Endothelial cell of umbilical vein (primary cell): ENCODE results near the gene ARFGEF3. TPM values are rescaled to one million over a fixed set of nuclear protein-coding genes. Genes with fewer than 3 reads are reported as not detected.

ENCODE experiments used
- BruUV-seq: library from RNA; stranded (reverse); fragments of 400-500 nt; replicated peaks from 2 replicates; lab custom pipeline; 2021; lab: Mats Ljungman, UMichigan
- CTCF ChIA-PET: fragments of 300-600, 350-600 bp; sonication (Branson Sonifier 250); formaldehyde crosslinking; loops from one replicate; lab custom pipeline; 2021; ENCODE audit warnings: antibody characterized with exemption, inconsistent platforms; lab: Charles Lee
- POLR2A ChIA-PET: fragments of 300-600, 350-600 bp; sonication (Branson Sonifier 250); formaldehyde crosslinking; loops from one replicate; lab custom pipeline; 2021; ENCODE audit warnings: antibody characterized with exemption, inconsistent platforms; lab: Charles Lee
- DNase-seq: peaks from one replicate; pipeline ENCODE4 v3.0.0-alpha.2; 2011; ENCODE audit warnings: low read depth, low spot score
- FAIRE-seq: peaks from 2 replicates; lab custom pipeline; 2011; peaks lifted over from hg19 to GRCh38; lab: Jason Lieb, UNC
- H2AFZ ChIP-seq: 2 replicates; pipeline ENCODE4 v1.6.0; 2012; ENCODE audit warnings: low read depth, low read length, control low read depth, inconsistent platforms
- H3K27ac ChIP-seq: 2 replicates; pipeline ENCODE4 v1.5.1; 2011; ENCODE audit warnings: low read depth, mild to moderate bottlenecking, control low read depth, low read length, moderate library complexity; ENCODE audit not compliant: insufficient read depth
- H3K27me3 ChIP-seq, 2 experiments: 2 replicates each; pipeline versions ENCODE4 v1.6.0 to v1.6.1; 2011; ENCODE audit warnings: low read length in 2 of 2, mixed read lengths in 1 of 2; ENCODE audit not compliant: control insufficient read depth in 2 of 2, insufficient read depth in 2 of 2
- H3K36me3 ChIP-seq, 2 experiments: 2 replicates in 1 of 2; 3 replicates in 1 of 2; pipeline ENCODE4 v1.5.1; 2011; ENCODE audit warnings: low read length in 2 of 2, mild to moderate bottlenecking in 1 of 2, moderate library complexity in 1 of 2; ENCODE audit not compliant: control insufficient read depth in 2 of 2, insufficient read depth in 2 of 2; ENCODE audit errors: extremely low read depth in 1 of 2
- H3K4me1 ChIP-seq: 3 replicates; pipeline ENCODE4 v1.5.1; 2011; ENCODE audit warnings: mild to moderate bottlenecking, low read length; ENCODE audit not compliant: control insufficient read depth, insufficient read depth; ENCODE audit errors: extremely low read depth
- H3K4me2 ChIP-seq: 2 replicates; pipeline ENCODE4 v1.6.1; 2011; ENCODE audit warnings: low read length, control low read depth, mixed read lengths; ENCODE audit not compliant: insufficient read depth
- H3K4me3 ChIP-seq, 3 experiments: fragments of 200-600 bp in 1 of 3; sonication (generic), shearing (Covaris generic) in 1 of 3; replicated peaks in 1 of 3; 2 replicates each; pipeline ENCODE4 v1.5.1; 2011 to 2016; ENCODE audit warnings: control low read depth in 3 of 3, low read length in 3 of 3, mild to moderate bottlenecking in 2 of 3, inconsistent platforms in 1 of 3, low read depth in 1 of 3, moderate library complexity in 1 of 3; ENCODE audit not compliant: insufficient read depth in 1 of 3
- H3K79me2 ChIP-seq: 2 replicates; pipeline ENCODE4 v1.6.0; 2012; ENCODE audit warnings: low read length, inconsistent platforms; ENCODE audit not compliant: control insufficient read depth, insufficient read depth
- H3K9ac ChIP-seq: replicated peaks from 2 replicates; pipeline ENCODE3; 2011; ENCODE audit warnings: low read length, control low read depth; ENCODE audit not compliant: insufficient read depth; ENCODE audit errors: extremely low read depth
- H3K9me1 ChIP-seq: replicated peaks from 3 replicates; pipeline ENCODE4 v1.6.0; 2011; ENCODE audit warnings: mild to moderate bottlenecking, low read length; ENCODE audit not compliant: control insufficient read depth, insufficient read depth; ENCODE audit errors: extremely low read depth
- H3K9me3 ChIP-seq: replicated peaks from 2 replicates; pipeline ENCODE4 v1.5.1; 2012; ENCODE audit warnings: low read length, inconsistent platforms; ENCODE audit not compliant: control insufficient read depth, insufficient read depth
- H4K20me1 ChIP-seq: replicated peaks from 2 replicates; pipeline ENCODE3; 2011; ENCODE audit warnings: mild to moderate bottlenecking, low read length; ENCODE audit not compliant: control insufficient read depth, insufficient read depth; ENCODE audit errors: extremely low read depth
- EZH2 ChIP-seq: IDR thresholded peaks from 2 replicates; pipeline ENCODE4 v1.6.1; 2012; ENCODE audit warnings: borderline replicate concordance, low read depth, mild to moderate bottlenecking, moderate library complexity, low read length, inconsistent platforms; ENCODE audit not compliant: severe bottlenecking
- FOS ChIP-seq: IDR thresholded peaks from 2 replicates; pipeline ENCODE4 v1.6.1; 2011; ENCODE audit warnings: mild to moderate bottlenecking, low read length, moderate library complexity, borderline replicate concordance; ENCODE audit not compliant: insufficient read depth
- GATA2 ChIP-seq: IDR thresholded peaks from 2 replicates; pipeline ENCODE4 v1.7.0; 2011; ENCODE audit warnings: low read depth, mild to moderate bottlenecking, moderate library complexity, mixed read lengths, low read length; ENCODE audit not compliant: insufficient read length, insufficient read depth
- JUN ChIP-seq: IDR thresholded peaks from 2 replicates; pipeline ENCODE4 v1.6.1; 2011; ENCODE audit warnings: borderline replicate concordance, low read depth; ENCODE audit not compliant: insufficient read length, insufficient read depth
- MYC ChIP-seq: IDR thresholded peaks from one replicate; pipeline ENCODE4 v1.6.1; 2011; ENCODE audit warnings: mild to moderate bottlenecking, low read depth, low read length
- POLR2A ChIP-seq: IDR thresholded peaks from 2 replicates; pipeline ENCODE4 v1.6.1; 2012; ENCODE audit warnings: low read depth, mild to moderate bottlenecking, control low read depth, low read length
- dilution Hi-C: fragments of 300-500 bp; cut with MboI; formaldehyde crosslinking; loops from one replicate; pipeline ENCODE4 v1.15.0; 2019; ENCODE audit warnings: low sequenced_read_pairs; ENCODE audit not compliant: extremely low pct_ligation_motif_present
- intact Hi-C: fragments of 100-400 bp; cut with micrococcal nuclease; formaldehyde crosslinking; loops from one replicate; pipeline ENCODE4 v1.10.0; 2022
- polyA plus RNA-seq, 4 experiments: library from polyadenylated mRNA; depleted of rRNA in 3 of 4; stranded (reverse) in 3 of 4; unstranded in 1 of 4; fragments of >200 nt; gene quantifications; 2 replicates each; pipeline versions ENCODE4 v1.2.1 to v1.2.3, GENCODE V29; 2011 to 2012; ENCODE audit warnings: missing spikeins in 1 of 4
- total RNA-seq: library from RNA; stranded (reverse); gene quantifications from 2 replicates; pipeline ENCODE4 v1.2.3, GENCODE V29; 2021
- TF ChIP-seq, protein P1 (sequence below), 2 donors: IDR thresholded peaks; 1 replicate in 1 of 2; 2 replicates in 1 of 2; pipeline ENCODE4 v1.5.1; 2011; ENCODE audit warnings: low read length in 2 of 2, mild to moderate bottlenecking in 2 of 2, moderate library complexity in 2 of 2, control low read depth in 1 of 2, inconsistent platforms in 1 of 2, low read depth in 1 of 2; ENCODE audit not compliant: insufficient read depth in 1 of 2; ENCODE audit errors: extremely low read depth in 1 of 2
- TF ChIP-seq, protein P2 (sequence below): IDR thresholded peaks from 2 replicates; pipeline ENCODE4 v1.6.1; 2011; ENCODE audit not compliant: insufficient read depth, insufficient read length

ARFGEF3 gene
- total and polyA plus RNA-seq, 2 donors (not counting 3 experiments of a cell fraction or from before 2014, with no cell fraction given) = 1.3 to 7.3 TPM

DNA sequence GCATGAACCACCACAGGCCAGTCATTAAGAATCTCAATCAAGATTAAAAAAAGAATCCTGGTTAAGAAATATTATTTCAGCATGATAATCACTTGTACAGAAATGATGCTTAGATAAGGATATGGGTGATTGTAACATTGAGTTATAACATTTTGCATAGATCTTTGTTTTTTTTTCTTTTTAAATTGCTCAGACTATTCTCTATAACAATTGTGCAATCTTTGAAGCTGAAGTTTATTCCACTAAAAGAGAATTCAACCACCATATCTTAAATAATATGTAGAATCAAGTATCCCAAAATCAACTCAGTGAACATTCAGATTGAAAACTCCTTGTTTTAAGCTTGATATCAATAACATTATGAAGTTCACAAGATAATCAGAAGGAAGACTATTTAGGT, 215.3 kb downstream of the ARFGEF3 start:
- no peak for FAIRE-seq
- POLR2A ChIA-PET = no interaction called here

More for the DNA sequence above, 215.3 kb downstream of the ARFGEF3 start:
- CTCF ChIA-PET = interaction anchor here (1.3 kb wide), 1 partner anchor 11 kb away, joined by 3 read pairs; no protein-coding TSS in a partner anchor
- H3K36me3 ChIP-seq = no peaks in the 10 kb centered on the region
- no peaks in the 10 kb centered on the region for H3K9me1 ChIP-seq
- H3K27ac ChIP-seq = no peak overlapping the region
- H3K79me2 ChIP-seq = no peaks in the 10 kb centered on the region
- intact Hi-C loops (no loop called here), dilution Hi-C loops (no loop called here)
- no peaks in the 10 kb centered on the region for H3K9me3 ChIP-seq
- DNase-seq = no peak
- BruUV-seq = no TSS peak
- H3K4me3 ChIP-seq = no peak overlapping the region
- no peak overlapping the region for H3K4me2 ChIP-seq
- no peak overlapping the region for H2AFZ ChIP-seq
- peaks cover 11% of the 10 kb centered on the region for H3K4me1 ChIP-seq
- H3K27me3 ChIP-seq = no peaks in the 10 kb centered on the region
- no peak overlapping the region for H3K9ac ChIP-seq
- TF ChIP-seq, protein P1, sequence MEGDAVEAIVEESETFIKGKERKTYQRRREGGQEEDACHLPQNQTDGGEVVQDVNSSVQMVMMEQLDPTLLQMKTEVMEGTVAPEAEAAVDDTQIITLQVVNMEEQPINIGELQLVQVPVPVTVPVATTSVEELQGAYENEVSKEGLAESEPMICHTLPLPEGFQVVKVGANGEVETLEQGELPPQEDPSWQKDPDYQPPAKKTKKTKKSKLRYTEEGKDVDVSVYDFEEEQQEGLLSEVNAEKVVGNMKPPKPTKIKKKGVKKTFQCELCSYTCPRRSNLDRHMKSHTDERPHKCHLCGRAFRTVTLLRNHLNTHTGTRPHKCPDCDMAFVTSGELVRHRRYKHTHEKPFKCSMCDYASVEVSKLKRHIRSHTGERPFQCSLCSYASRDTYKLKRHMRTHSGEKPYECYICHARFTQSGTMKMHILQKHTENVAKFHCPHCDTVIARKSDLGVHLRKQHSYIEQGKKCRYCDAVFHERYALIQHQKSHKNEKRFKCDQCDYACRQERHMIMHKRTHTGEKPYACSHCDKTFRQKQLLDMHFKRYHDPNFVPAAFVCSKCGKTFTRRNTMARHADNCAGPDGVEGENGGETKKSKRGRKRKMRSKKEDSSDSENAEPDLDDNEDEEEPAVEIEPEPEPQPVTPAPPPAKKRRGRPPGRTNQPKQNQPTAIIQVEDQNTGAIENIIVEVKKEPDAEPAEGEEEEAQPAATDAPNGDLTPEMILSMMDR (IDR thresholded peaks at IDR 0.05; ENCODE audit: extremely low read depth in 1 of 2, insufficient read depth in 1 of 2, low read depth in 1 of 2, low read length in 2 of 2) = no peak
- TF ChIP-seq MYC = no peak
- TF ChIP-seq GATA2 = no peak
- TF ChIP-seq, protein P2, sequence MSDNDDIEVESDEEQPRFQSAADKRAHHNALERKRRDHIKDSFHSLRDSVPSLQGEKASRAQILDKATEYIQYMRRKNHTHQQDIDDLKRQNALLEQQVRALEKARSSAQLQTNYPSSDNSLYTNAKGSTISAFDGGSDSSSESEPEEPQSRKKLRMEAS = no peak
- TF ChIP-seq EZH2 = no peak
- TF ChIP-seq JUN = no peak
- no peak for TF ChIP-seq POLR2A
- TF ChIP-seq FOS = no peak
- no peaks in the 10 kb centered on the region for H4K20me1 ChIP-seq
